Neural cell (in vitro differentiated cells): ENCODE data around the gene MLX. TPM values are rescaled to one million over a fixed set of nuclear protein-coding genes. Genes with fewer than 3 reads are reported as not detected.

ENCODE experiments used
- H2AFZ ChIP-seq: fragments of 200-600, 300-800 bp; sonication (generic), shearing (Covaris generic); 2 replicates; pipeline ENCODE4 v1.6.0; 2014; ENCODE audit warnings: low read depth, mild to moderate bottlenecking, antibody characterized with exemption, low read length, moderate library complexity
- H3F3A ChIP-seq: fragments of 200-600 bp; shearing (Covaris generic); 2 replicates; pipeline ENCODE4 v1.6.1; 2016; ENCODE audit warnings: mild to moderate bottlenecking, moderate library complexity, mixed read lengths, antibody characterized with exemption, low read length; ENCODE audit not compliant: insufficient read depth, poor library complexity, severe bottlenecking
- H3K27ac ChIP-seq: fragments of 200-600, 300-800 bp; sonication (generic), shearing (Covaris generic); 2 replicates; pipeline ENCODE4 v1.5.1; 2014; ENCODE audit warnings: mild to moderate bottlenecking, low read length, moderate library complexity
- H3K27me3 ChIP-seq: fragments of 300-800, 200-600 bp; sonication (generic), shearing (Covaris generic); 2 replicates; pipeline ENCODE4 v1.6.0; 2014; ENCODE audit warnings: mild to moderate bottlenecking, low read depth, low read length, moderate library complexity; ENCODE audit not compliant: insufficient read depth
- H3K36me3 ChIP-seq: fragments of 300-800, 200-600 bp; sonication (generic), shearing (Covaris generic); 2 replicates; pipeline ENCODE4 v1.5.1; 2014; ENCODE audit warnings: mild to moderate bottlenecking, antibody characterized with exemption, low read length, moderate library complexity; ENCODE audit not compliant: insufficient read depth
- H3K4me2 ChIP-seq: fragments of 300-800, 200-600 bp; sonication (generic), shearing (Covaris generic); 2 replicates; pipeline ENCODE4 v1.6.0; 2014; ENCODE audit warnings: mild to moderate bottlenecking, low read length
- H3K4me3 ChIP-seq: fragments of 300-800, 200-600 bp; sonication (generic), shearing (Covaris generic); 2 replicates; pipeline ENCODE4 v1.5.1; 2014; ENCODE audit warnings: mild to moderate bottlenecking, low read length, moderate library complexity
- H3K79me2 ChIP-seq: fragments of 200-600 bp; shearing (Covaris generic); replicated peaks from 2 replicates; pipeline ENCODE4 v1.6.0; 2014; ENCODE audit warnings: mild to moderate bottlenecking, low read length, moderate library complexity; ENCODE audit not compliant: insufficient read depth
- H3K9ac ChIP-seq: fragments of 300-800, 200-600 bp; sonication (generic), shearing (Covaris generic); 2 replicates; pipeline ENCODE4 v1.6.1; 2016; ENCODE audit warnings: mild to moderate bottlenecking, low read length, mixed read lengths
- H3K9me2 ChIP-seq: fragments of 200-600 bp; shearing (Covaris generic); 2 replicates; pipeline ENCODE4 v1.6.1; 2016; ENCODE audit warnings: mild to moderate bottlenecking, low read length, mixed read lengths; ENCODE audit not compliant: insufficient read depth
- H3K9me3 ChIP-seq: fragments of 200-600, 300-800 bp; sonication (generic), shearing (Covaris generic); 2 replicates; pipeline ENCODE4 v1.6.1; 2016; ENCODE audit warnings: mild to moderate bottlenecking, mixed run types, low read length, moderate library complexity, mixed read lengths
- H4K20me1 ChIP-seq: fragments of 200-600 bp; shearing (Covaris generic); 2 replicates; pipeline ENCODE4 v1.6.1; 2016; ENCODE audit warnings: mild to moderate bottlenecking, mixed run types; ENCODE audit not compliant: insufficient read depth
- EP300 ChIP-seq: fragments of 450-650 bp; conservative IDR thresholded peaks from 2 replicates; pipeline ENCODE4 v1.6.1; 2014; ENCODE audit warnings: antibody characterized with exemption, mild to moderate bottlenecking, moderate library complexity; ENCODE audit not compliant: poor library complexity, severe bottlenecking
- EZH2 ChIP-seq: fragments of 200-600, 300-800 bp; shearing (Covaris generic), sonication (generic); IDR thresholded peaks from 2 replicates; pipeline ENCODE4 v1.6.1; 2014; ENCODE audit warnings: antibody characterized with exemption, low read length, borderline replicate concordance, mild to moderate bottlenecking; ENCODE audit not compliant: insufficient read depth, poor library complexity, severe bottlenecking
- MXI1 ChIP-seq: fragments of 450-650 bp; conservative IDR thresholded peaks from 2 replicates; pipeline ENCODE4 v1.6.1; 2014; ENCODE audit warnings: antibody characterized with exemption, mild to moderate bottlenecking; ENCODE audit not compliant: poor library complexity, severe bottlenecking
- POLR2AphosphoS5 ChIP-seq: IDR thresholded peaks from 2 replicates; pipeline ENCODE4 v1.6.1; 2012
- RAD21 ChIP-seq: fragments of 450-650 bp; conservative IDR thresholded peaks from 2 replicates; pipeline ENCODE4 v1.6.1; 2014; ENCODE audit warnings: antibody characterized with exemption, mild to moderate bottlenecking, moderate library complexity
- REST ChIP-seq: IDR thresholded peaks from 2 replicates; pipeline ENCODE4 v1.6.1; 2012; ENCODE audit warnings: borderline replicate concordance
- SMC3 ChIP-seq: fragments of 450-650 bp; conservative IDR thresholded peaks from 2 replicates; pipeline ENCODE4 v1.6.1; 2014; ENCODE audit warnings: antibody characterized with exemption, mild to moderate bottlenecking, moderate library complexity; ENCODE audit not compliant: poor library complexity
- TAF1 ChIP-seq: IDR thresholded peaks from 2 replicates; pipeline ENCODE4 v1.6.1; 2012; ENCODE audit warnings: low read depth
- polyA plus RNA-seq: library from polyadenylated mRNA; depleted of rRNA; stranded (reverse); fragments of >200 nt; gene quantifications from 2 replicates; pipeline ENCODE4 v1.2.3, GENCODE V29; 2014
- TF ChIP-seq, protein P1 (sequence below): fragments of 450-650 bp; IDR thresholded peaks from 2 replicates; pipeline ENCODE4 v1.5.1; 2014; ENCODE audit warnings: antibody characterized with exemption, mild to moderate bottlenecking, moderate library complexity; ENCODE audit not compliant: poor library complexity, severe bottlenecking

Gene MLX
- polyA plus RNA-seq, 1 donor from 2014 or later: 47.2 TPM

GRCh38 chr17:42559075-42559474, 7.8 kb upstream of the MLX start:
- TF ChIP-seq TAF1 (no peak), SMC3 (no peak), EZH2 (no peak), POLR2AphosphoS5 (no peak), RAD21 (no peak), MXI1 (no peak), EP300 (no peak), REST (no peak)
- TF ChIP-seq, protein P1, sequence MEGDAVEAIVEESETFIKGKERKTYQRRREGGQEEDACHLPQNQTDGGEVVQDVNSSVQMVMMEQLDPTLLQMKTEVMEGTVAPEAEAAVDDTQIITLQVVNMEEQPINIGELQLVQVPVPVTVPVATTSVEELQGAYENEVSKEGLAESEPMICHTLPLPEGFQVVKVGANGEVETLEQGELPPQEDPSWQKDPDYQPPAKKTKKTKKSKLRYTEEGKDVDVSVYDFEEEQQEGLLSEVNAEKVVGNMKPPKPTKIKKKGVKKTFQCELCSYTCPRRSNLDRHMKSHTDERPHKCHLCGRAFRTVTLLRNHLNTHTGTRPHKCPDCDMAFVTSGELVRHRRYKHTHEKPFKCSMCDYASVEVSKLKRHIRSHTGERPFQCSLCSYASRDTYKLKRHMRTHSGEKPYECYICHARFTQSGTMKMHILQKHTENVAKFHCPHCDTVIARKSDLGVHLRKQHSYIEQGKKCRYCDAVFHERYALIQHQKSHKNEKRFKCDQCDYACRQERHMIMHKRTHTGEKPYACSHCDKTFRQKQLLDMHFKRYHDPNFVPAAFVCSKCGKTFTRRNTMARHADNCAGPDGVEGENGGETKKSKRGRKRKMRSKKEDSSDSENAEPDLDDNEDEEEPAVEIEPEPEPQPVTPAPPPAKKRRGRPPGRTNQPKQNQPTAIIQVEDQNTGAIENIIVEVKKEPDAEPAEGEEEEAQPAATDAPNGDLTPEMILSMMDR: no peak
- H3K27ac ChIP-seq: no peak overlapping the region
- H3K4me3 ChIP-seq: no peak overlapping the region
- H4K20me1 ChIP-seq: no peaks in the 10 kb centered on the region
- no peaks in the 10 kb centered on the region for H3K9me3 ChIP-seq
- no peaks in the 10 kb centered on the region for H3K9me2 ChIP-seq
- peaks cover 10% of the 10 kb centered on the region for H3K79me2 ChIP-seq
- no peak overlapping the region for H3K4me2 ChIP-seq
- no peaks in the 10 kb centered on the region for H3F3A ChIP-seq
- H3K27me3 ChIP-seq: no peaks in the 10 kb centered on the region
- no peaks in the 10 kb centered on the region for H3K36me3 ChIP-seq
- no peak overlapping the region for H2AFZ ChIP-seq
- no peak overlapping the region for H3K9ac ChIP-seq

DNA sequence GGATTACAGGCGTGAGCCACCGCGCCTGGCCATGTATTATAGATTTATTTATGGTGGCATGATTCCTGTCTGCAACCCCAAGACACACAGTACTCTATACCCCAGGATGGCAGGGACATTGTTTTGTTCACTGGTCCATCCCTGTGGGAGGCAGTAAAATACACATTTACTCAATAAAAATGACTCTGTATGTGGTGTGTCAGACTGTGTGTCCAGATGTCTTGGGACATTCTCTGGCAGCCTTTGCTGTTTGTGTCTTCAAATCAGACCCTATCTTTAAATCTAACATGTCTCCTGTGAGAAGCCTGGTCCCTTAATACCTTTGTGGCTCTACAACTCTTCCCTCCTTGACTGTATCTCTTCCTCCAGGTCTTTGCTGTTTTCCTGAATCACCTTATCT, 6.7 kb upstream of the MLX start:
- no peaks in the 10 kb centered on the region for H3F3A ChIP-seq
- no peaks in the 10 kb centered on the region for H3K36me3 ChIP-seq
- no peak overlapping the region for H3K9ac ChIP-seq
- TF ChIP-seq REST: no peak
- no peak for TF ChIP-seq RAD21
- no peak for TF ChIP-seq POLR2AphosphoS5
- no peak for TF ChIP-seq EP300
- TF ChIP-seq TAF1: no peak
- TF ChIP-seq MXI1: no peak
- TF ChIP-seq EZH2: no peak
- TF ChIP-seq SMC3: no peak
- TF ChIP-seq, protein P1: no peak
- no peaks in the 10 kb centered on the region for H3K27me3 ChIP-seq
- H3K27ac ChIP-seq: no peak overlapping the region
- H4K20me1 ChIP-seq: no peaks in the 10 kb centered on the region
- no peak overlapping the region for H3K4me3 ChIP-seq
- no peak overlapping the region for H2AFZ ChIP-seq
- H3K9me3 ChIP-seq: no peaks in the 10 kb centered on the region
- no peak overlapping the region for H3K4me2 ChIP-seq
- H3K9me2 ChIP-seq: no peaks in the 10 kb centered on the region
- peaks cover 10% of the 10 kb centered on the region for H3K79me2 ChIP-seq
